HepG2 (cell line): Measurements from ENCODE around the gene NUCB1. TPM values are rescaled to one million over a fixed set of nuclear protein-coding genes. Genes with fewer than 3 reads are reported as not detected.
A peak's percentile ranks its signal among the peaks of the same experiment; 100 is the strongest.

Experiments
- ASH2L ChIP-seq: fragments of 300-600, 200-600 bp; sonication (generic); IDR thresholded peaks from 2 replicates; pipeline ENCODE4 v1.7.0; 2017; ENCODE audit warnings: low read depth, mild to moderate bottlenecking, moderate library complexity, mixed read lengths, low read length; ENCODE audit not compliant: insufficient read length
- BRCA1 ChIP-seq: sonication (generic); formaldehyde crosslinking; IDR thresholded peaks from 2 replicates; pipeline ENCODE4 v1.4.0; 2020; ENCODE audit warnings: missing genetic modification reagents
- HES4 ChIP-seq: sonication (generic); formaldehyde crosslinking; IDR thresholded peaks from 2 replicates; pipeline ENCODE4 v1.9.0; 2021; ENCODE audit warnings: mild to moderate bottlenecking, missing genetic modification reagents, borderline replicate concordance
- ISL2 ChIP-seq: sonication (generic); formaldehyde crosslinking; IDR thresholded peaks from 2 replicates; pipeline ENCODE4 v1.5.0; 2020; ENCODE audit warnings: missing genetic modification reagents
- MAFG ChIP-seq: sonication (generic); formaldehyde crosslinking; IDR thresholded peaks from 2 replicates; pipeline ENCODE4 v1.5.1; 2020; ENCODE audit warnings: mild to moderate bottlenecking, missing genetic modification reagents
- TP53 ChIP-seq: sonication (generic); formaldehyde crosslinking; conservative IDR thresholded peaks from 2 replicates; pipeline ENCODE4 v1.4.0; 2020; ENCODE audit warnings: missing genetic modification reagents
- ZBTB7A ChIP-seq: sonication (generic); formaldehyde crosslinking; IDR thresholded peaks from 2 replicates; pipeline ENCODE4 v1.8.0; 2022; ENCODE audit warnings: mild to moderate bottlenecking, missing genetic modification reagents
- ZFP1 ChIP-seq: IDR thresholded peaks from 2 replicates; pipeline ENCODE4 v1.6.1; 2016
- ZNF616 ChIP-seq: sonication (generic); formaldehyde crosslinking; IDR thresholded peaks from 2 replicates; pipeline ENCODE4 v1.5.0; 2020; ENCODE audit warnings: low read depth, mild to moderate bottlenecking, missing genetic modification reagents
- polyA plus RNA-seq, 8 experiments: library from polyadenylated mRNA; depleted of rRNA in 3 of 8; stranded (reverse) in 7 of 8; unstranded in 1 of 8; fragments of >200 nt; fragmentation: Illumina TruSeq in 4 of 8; extraction: Trizol in 4 of 8; gene quantifications; 2 replicates each; pipeline versions ENCODE4 v1.2.1 to v1.2.3, GENCODE V29; 2011 to 2016; ENCODE audit warnings: low read depth in 4 of 8, missing spikeins in 1 of 8, mixed read lengths in 1 of 8; ENCODE audit not compliant: insufficient read depth in 1 of 8
- total RNA-seq, 5 experiments: library from RNA; depleted of rRNA; stranded (reverse); fragments of >200 nt; fragmentation: Illumina TruSeq; extraction: Trizol; gene quantifications; 2 replicates each; pipeline ENCODE4 v1.2.3, GENCODE V29; 2016; ENCODE audit warnings: low read depth in 1 of 5
- TF ChIP-seq, protein P1 (sequence below): sonication (generic); formaldehyde crosslinking; IDR thresholded peaks from 2 replicates; pipeline ENCODE4 v1.5.1; 2020; ENCODE audit warnings: mild to moderate bottlenecking, moderate library complexity, missing genetic modification reagents
- TF ChIP-seq, protein P2 (sequence below): sonication (generic); formaldehyde crosslinking; IDR thresholded peaks from 2 replicates; pipeline ENCODE4 v1.4.0; 2020; ENCODE audit warnings: missing genetic modification reagents
- TF ChIP-seq, protein P3 (sequence below): sonication (generic); formaldehyde crosslinking; IDR thresholded peaks from 2 replicates; pipeline ENCODE4 v1.5.0; 2020; ENCODE audit warnings: mild to moderate bottlenecking, missing genetic modification reagents, borderline replicate concordance
- TF ChIP-seq, protein P4 (sequence below): sonication (generic); formaldehyde crosslinking; IDR thresholded peaks from 2 replicates; pipeline ENCODE4 v1.4.0; 2020; ENCODE audit warnings: mild to moderate bottlenecking, low read depth, missing genetic modification reagents

NUCB1 gene
- total and polyA plus RNA-seq, 2 of the 13 experiments (the other 11 are each of a cell fraction or from before 2014, with no cell fraction given), result 82.3 to 106 TPM

DNA sequence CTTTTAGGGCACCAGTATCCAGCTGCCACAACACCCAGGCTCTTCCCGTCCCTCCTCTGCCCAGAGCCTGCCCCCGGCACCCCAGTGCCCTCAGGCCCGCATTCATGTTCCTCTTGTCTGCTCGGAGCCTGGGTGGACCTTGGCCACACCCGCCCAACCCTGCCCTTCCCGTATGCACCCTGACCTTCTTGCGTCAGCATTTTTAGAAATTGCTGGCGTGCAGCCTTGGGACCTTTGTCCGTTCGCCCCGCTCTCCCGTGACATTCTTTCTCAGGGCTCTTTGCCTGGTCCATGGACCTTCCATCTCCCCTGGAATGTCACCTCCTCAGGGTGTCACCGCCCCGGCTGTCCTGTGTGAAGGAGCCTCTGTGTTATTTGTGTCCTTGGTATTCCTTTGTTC, 7.6 kb downstream of the NUCB1 start (continued):
- TF ChIP-seq, protein P1, sequence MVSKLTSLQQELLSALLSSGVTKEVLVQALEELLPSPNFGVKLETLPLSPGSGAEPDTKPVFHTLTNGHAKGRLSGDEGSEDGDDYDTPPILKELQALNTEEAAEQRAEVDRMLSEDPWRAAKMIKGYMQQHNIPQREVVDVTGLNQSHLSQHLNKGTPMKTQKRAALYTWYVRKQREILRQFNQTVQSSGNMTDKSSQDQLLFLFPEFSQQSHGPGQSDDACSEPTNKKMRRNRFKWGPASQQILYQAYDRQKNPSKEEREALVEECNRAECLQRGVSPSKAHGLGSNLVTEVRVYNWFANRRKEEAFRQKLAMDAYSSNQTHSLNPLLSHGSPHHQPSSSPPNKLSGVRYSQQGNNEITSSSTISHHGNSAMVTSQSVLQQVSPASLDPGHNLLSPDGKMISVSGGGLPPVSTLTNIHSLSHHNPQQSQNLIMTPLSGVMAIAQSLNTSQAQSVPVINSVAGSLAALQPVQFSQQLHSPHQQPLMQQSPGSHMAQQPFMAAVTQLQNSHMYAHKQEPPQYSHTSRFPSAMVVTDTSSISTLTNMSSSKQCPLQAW (CRISPR knock-in tag), result peak; percentile 58; the same call in 1 of the 2 replicates
- TF ChIP-seq ZFP1 (CRISPR knock-in tag), result 0 out of 2 replicates have a peak, but pooled peaks have one; percentile 37
- TF ChIP-seq TP53 (CRISPR knock-in tag), result no peak
- no peak for TF ChIP-seq BRCA1 (CRISPR knock-in tag)
- TF ChIP-seq ISL2 (CRISPR knock-in tag), result peak; percentile 33; the same call in 1 of the 2 replicates
- TF ChIP-seq, protein P2, sequence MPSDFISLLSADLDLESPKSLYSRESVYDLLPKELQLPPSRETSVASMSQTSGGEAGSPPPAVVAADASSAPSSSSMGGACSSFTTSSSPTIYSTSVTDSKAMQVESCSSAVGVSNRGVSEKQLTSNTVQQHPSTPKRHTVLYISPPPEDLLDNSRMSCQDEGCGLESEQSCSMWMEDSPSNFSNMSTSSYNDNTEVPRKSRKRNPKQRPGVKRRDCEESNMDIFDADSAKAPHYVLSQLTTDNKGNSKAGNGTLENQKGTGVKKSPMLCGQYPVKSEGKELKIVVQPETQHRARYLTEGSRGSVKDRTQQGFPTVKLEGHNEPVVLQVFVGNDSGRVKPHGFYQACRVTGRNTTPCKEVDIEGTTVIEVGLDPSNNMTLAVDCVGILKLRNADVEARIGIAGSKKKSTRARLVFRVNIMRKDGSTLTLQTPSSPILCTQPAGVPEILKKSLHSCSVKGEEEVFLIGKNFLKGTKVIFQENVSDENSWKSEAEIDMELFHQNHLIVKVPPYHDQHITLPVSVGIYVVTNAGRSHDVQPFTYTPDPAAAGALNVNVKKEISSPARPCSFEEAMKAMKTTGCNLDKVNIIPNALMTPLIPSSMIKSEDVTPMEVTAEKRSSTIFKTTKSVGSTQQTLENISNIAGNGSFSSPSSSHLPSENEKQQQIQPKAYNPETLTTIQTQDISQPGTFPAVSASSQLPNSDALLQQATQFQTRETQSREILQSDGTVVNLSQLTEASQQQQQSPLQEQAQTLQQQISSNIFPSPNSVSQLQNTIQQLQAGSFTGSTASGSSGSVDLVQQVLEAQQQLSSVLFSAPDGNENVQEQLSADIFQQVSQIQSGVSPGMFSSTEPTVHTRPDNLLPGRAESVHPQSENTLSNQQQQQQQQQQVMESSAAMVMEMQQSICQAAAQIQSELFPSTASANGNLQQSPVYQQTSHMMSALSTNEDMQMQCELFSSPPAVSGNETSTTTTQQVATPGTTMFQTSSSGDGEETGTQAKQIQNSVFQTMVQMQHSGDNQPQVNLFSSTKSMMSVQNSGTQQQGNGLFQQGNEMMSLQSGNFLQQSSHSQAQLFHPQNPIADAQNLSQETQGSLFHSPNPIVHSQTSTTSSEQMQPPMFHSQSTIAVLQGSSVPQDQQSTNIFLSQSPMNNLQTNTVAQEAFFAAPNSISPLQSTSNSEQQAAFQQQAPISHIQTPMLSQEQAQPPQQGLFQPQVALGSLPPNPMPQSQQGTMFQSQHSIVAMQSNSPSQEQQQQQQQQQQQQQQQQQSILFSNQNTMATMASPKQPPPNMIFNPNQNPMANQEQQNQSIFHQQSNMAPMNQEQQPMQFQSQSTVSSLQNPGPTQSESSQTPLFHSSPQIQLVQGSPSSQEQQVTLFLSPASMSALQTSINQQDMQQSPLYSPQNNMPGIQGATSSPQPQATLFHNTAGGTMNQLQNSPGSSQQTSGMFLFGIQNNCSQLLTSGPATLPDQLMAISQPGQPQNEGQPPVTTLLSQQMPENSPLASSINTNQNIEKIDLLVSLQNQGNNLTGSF (CRISPR knock-in tag), result no peak
- TF ChIP-seq ZNF616 (CRISPR knock-in tag), result no peak
- TF ChIP-seq MAFG, result peak; percentile 83
- TF ChIP-seq ASH2L, result no peak
- TF ChIP-seq, protein P3, sequence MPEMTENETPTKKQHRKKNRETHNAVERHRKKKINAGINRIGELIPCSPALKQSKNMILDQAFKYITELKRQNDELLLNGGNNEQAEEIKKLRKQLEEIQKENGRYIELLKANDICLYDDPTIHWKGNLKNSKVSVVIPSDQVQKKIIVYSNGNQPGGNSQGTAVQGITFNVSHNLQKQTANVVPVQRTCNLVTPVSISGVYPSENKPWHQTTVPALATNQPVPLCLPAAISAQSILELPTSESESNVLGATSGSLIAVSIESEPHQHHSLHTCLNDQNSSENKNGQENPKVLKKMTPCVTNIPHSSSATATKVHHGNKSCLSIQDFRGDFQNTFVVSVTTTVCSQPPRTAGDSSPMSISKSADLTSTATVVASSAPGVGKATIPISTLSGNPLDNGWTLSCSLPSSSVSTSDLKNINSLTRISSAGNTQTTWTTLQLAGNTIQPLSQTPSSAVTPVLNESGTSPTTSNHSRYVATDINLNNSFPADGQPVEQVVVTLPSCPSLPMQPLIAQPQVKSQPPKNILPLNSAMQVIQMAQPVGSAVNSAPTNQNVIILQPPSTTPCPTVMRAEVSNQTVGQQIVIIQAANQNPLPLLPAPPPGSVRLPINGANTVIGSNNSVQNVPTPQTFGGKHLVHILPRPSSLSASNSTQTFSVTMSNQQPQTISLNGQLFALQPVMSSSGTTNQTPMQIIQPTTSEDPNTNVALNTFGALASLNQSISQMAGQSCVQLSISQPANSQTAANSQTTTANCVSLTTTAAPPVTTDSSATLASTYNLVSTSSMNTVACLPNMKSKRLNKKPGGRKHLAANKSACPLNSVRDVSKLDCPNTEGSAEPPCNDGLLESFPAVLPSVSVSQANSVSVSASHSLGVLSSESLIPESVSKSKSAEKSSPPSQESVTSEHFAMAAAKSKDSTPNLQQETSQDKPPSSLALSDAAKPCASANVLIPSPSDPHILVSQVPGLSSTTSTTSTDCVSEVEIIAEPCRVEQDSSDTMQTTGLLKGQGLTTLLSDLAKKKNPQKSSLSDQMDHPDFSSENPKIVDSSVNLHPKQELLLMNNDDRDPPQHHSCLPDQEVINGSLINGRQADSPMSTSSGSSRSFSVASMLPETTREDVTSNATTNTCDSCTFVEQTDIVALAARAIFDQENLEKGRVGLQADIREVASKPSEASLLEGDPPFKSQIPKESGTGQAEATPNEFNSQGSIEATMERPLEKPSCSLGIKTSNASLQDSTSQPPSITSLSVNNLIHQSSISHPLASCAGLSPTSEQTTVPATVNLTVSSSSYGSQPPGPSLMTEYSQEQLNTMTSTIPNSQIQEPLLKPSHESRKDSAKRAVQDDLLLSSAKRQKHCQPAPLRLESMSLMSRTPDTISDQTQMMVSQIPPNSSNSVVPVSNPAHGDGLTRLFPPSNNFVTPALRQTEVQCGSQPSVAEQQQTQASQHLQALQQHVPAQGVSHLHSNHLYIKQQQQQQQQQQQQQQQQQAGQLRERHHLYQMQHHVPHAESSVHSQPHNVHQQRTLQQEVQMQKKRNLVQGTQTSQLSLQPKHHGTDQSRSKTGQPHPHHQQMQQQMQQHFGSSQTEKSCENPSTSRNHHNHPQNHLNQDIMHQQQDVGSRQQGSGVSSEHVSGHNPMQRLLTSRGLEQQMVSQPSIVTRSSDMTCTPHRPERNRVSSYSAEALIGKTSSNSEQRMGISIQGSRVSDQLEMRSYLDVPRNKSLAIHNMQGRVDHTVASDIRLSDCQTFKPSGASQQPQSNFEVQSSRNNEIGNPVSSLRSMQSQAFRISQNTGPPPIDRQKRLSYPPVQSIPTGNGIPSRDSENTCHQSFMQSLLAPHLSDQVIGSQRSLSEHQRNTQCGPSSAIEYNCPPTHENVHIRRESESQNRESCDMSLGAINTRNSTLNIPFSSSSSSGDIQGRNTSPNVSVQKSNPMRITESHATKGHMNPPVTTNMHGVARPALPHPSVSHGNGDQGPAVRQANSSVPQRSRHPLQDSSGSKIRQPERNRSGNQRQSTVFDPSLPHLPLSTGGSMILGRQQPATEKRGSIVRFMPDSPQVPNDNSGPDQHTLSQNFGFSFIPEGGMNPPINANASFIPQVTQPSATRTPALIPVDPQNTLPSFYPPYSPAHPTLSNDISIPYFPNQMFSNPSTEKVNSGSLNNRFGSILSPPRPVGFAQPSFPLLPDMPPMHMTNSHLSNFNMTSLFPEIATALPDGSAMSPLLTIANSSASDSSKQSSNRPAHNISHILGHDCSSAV (CRISPR knock-in tag), result no peak
- no peak for TF ChIP-seq HES4 (CRISPR knock-in tag)
- TF ChIP-seq ZBTB7A (CRISPR knock-in tag), result no peak
- TF ChIP-seq, protein P4, sequence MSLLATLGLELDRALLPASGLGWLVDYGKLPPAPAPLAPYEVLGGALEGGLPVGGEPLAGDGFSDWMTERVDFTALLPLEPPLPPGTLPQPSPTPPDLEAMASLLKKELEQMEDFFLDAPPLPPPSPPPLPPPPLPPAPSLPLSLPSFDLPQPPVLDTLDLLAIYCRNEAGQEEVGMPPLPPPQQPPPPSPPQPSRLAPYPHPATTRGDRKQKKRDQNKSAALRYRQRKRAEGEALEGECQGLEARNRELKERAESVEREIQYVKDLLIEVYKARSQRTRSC (CRISPR knock-in tag), result no peak
